HL-60 (cell line): ENCODE measurements around the gene NUBP2.

Experiments used
- CTCF ChIP-seq: IDR thresholded peaks from one replicate; pipeline ENCODE4 v1.5.1; 2011; ENCODE audit warnings: low read length, control low read depth, inconsistent platforms; ENCODE audit not compliant: insufficient read depth
- REST ChIP-seq: IDR thresholded peaks from 2 replicates; pipeline ENCODE4 v1.6.1; 2012; ENCODE audit warnings: low read depth; ENCODE audit not compliant: insufficient replicate concordance

- no peak for TF ChIP-seq CTCF
- no peak for TF ChIP-seq REST
Measured at GRCh38 chr16:1816396-1817275, 33.9 kb downstream of the NUBP2 start.
